ENCODE results near the gene CCR2. TPM values are rescaled to one million over a fixed set of nuclear protein-coding genes. Genes with fewer than 3 reads are reported as not detected.

The CCR2 gene
- total RNA-seq (2014; rRNA removed; shearing (Covaris generic)) (not detected in 2 replicates), total RNA-seq (2022) (not detected in 2 replicates), Bru-seq, nascent RNA (not detected), BruChase-seq, experiment 1, labeled RNA remaining after a 6-hour chase (not detected), BruChase-seq, experiment 2, labeled RNA remaining after a 2-hour chase (not detected)
- long read RNA-seq: 0 reads

DNA sequence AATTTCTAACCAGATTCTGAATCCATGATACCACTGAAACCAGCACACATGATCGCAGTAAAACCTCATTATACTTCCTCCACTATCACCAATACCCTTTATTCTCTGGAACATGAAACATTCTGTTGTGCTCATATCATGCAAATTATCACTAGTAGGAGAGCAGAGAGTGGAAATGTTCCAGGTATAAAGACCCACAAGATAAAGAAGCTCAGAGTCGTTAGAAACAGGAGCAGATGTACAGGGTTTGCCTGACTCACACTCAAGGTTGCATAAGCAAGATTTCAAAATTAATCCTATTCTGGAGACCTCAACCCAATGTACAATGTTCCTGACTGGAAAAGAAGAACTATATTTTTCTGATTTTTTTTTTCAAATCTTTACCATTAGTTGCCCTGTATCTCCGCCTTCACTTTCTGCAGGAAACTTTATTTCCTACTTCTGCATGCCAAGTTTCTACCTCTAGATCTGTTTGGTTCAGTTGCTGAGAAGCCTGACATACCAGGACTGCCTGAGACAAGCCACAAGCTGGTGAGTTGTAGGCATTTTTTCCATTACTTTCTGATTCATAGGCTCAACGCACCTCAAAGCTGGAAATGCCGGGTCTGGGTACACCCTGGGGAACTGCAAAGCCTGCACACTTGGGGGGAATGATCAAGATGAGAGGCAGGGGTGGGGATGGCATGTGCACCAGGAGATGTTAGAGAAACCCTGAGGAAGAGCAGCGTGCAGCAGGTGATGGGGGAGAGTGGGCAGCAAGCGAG, at the start of gene CCR2:
TSS of gene CCR2 (plus strand) at position 465 of the 764 bp plus-strand sequence. CDS start 3,417 bp downstream, outside the sequence.
- POLR2A ChIA-PET: interaction anchor here (0.7 kb wide), 2 partner anchors 58 to 242 kb away, joined by 3 to 5 read pairs; no protein-coding TSS in a partner anchor
- CTCF ChIA-PET (ENCODE audit: unreplicated experiment): no interaction called here
- Histone ChIP-seq H4K20me1 (ENCODE audit: insufficient read depth, low read length) (no peaks in the 10 kb centered on the region), H3K9me3 (ENCODE audit: low read length) (no peaks in the 10 kb centered on the region), H3K79me2 (ENCODE audit: insufficient read depth, low read depth, low read length) (no peaks in the 10 kb centered on the region), H3K36me3 (ENCODE audit: insufficient read depth, low read length) (no peaks in the 10 kb centered on the region), H3K4me3 (ENCODE audit: low read depth, low read length, poor library complexity, severe bottlenecking) (no peak within 1 kb of the TSS), H2AFZ (ENCODE audit: low read length) (no peak within 1 kb of the TSS), H3K9me2 (ENCODE audit: insufficient read depth, low read length) (no peaks in the 10 kb centered on the region), H3K4me2 (ENCODE audit: low read length) (no peak within 1 kb of the TSS), H3K27ac (ENCODE audit: low read depth, low read length, poor library complexity, severe bottlenecking) (no peak within 1 kb of the TSS), H3K4me1 (ENCODE audit: insufficient read depth, low read length, poor library complexity, severe bottlenecking) (peaks cover 9% of the 10 kb centered on the region)
- TF ChIP-seq EZH2phosphoT487 (IDR thresholded peaks at IDR 0.05; ENCODE audit: borderline replicate concordance, low read depth, low read length): no peak
- intact Hi-C loops (cut with micrococcal nuclease; ENCODE audit: unreplicated experiment): no loop called here
- DNase-seq (ENCODE audit: low spot score): no peak
- no TSS peak for BruUV-seq (replicated peaks)

DNA sequence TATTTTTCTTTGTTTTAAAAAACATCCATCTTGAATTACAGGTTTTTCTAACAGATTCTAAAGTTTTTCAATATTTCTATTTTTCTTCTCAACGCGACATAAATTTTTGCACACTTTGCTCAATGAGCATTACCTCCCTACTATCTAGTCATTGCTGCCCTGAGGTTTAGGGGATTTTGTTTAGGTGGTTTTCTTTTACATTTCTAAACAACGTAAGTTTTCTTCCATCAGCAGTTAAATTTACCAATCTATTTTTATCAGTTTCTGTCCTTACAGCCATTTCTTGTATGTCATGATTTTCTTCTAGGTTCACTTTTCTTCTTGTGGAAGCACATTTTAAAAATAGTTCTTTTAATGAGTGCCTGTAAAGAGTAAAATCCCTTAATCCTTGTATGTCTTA, 49.2 kb upstream of the CCR2 start:
- H3K9me3 ChIP-seq (ENCODE audit: low read length): no peaks in the 10 kb centered on the region
- no peak overlapping the region for H3K4me2 ChIP-seq (ENCODE audit: low read length)
- no peak for DNase-seq (ENCODE audit: low spot score)
- no peaks in the 10 kb centered on the region for H3K36me3 ChIP-seq (ENCODE audit: insufficient read depth, low read length)
- POLR2A ChIA-PET: interaction anchor here (0.7 kb wide), 1 partner anchor 13 kb away, joined by 4 read pairs; no protein-coding TSS in a partner anchor
- BruUV-seq (replicated peaks): no TSS peak
- H4K20me1 ChIP-seq (ENCODE audit: insufficient read depth, low read length): no peaks in the 10 kb centered on the region
- H3K27ac ChIP-seq (ENCODE audit: low read depth, low read length, poor library complexity, severe bottlenecking): no peak overlapping the region
- H3K9me2 ChIP-seq (ENCODE audit: insufficient read depth, low read length): no peaks in the 10 kb centered on the region
- no peak for TF ChIP-seq EZH2phosphoT487 (IDR thresholded peaks at IDR 0.05; ENCODE audit: borderline replicate concordance, low read depth, low read length)
- TF ChIP-seq, protein P1, sequence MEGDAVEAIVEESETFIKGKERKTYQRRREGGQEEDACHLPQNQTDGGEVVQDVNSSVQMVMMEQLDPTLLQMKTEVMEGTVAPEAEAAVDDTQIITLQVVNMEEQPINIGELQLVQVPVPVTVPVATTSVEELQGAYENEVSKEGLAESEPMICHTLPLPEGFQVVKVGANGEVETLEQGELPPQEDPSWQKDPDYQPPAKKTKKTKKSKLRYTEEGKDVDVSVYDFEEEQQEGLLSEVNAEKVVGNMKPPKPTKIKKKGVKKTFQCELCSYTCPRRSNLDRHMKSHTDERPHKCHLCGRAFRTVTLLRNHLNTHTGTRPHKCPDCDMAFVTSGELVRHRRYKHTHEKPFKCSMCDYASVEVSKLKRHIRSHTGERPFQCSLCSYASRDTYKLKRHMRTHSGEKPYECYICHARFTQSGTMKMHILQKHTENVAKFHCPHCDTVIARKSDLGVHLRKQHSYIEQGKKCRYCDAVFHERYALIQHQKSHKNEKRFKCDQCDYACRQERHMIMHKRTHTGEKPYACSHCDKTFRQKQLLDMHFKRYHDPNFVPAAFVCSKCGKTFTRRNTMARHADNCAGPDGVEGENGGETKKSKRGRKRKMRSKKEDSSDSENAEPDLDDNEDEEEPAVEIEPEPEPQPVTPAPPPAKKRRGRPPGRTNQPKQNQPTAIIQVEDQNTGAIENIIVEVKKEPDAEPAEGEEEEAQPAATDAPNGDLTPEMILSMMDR (conservative IDR thresholded peaks at IDR 0.05; ENCODE audit: low read length): no peak
- CTCF ChIA-PET (ENCODE audit: unreplicated experiment): no interaction called here
- no peak overlapping the region for H2AFZ ChIP-seq (ENCODE audit: low read length)
- intact Hi-C loops (cut with micrococcal nuclease; ENCODE audit: unreplicated experiment): no loop called here
- H3K79me2 ChIP-seq (ENCODE audit: insufficient read depth, low read depth, low read length): no peaks in the 10 kb centered on the region
- H3K4me3 ChIP-seq (ENCODE audit: low read depth, low read length, poor library complexity, severe bottlenecking): no peak overlapping the region
- no peaks in the 10 kb centered on the region for H3K4me1 ChIP-seq (ENCODE audit: insufficient read depth, low read length, poor library complexity, severe bottlenecking)

GRCh38 chr3:46312991-46313390, 40.9 kb upstream of the CCR2 start:
- H4K20me1 ChIP-seq (ENCODE audit: insufficient read depth, low read length): no peaks in the 10 kb centered on the region
- H3K9me2 ChIP-seq (ENCODE audit: insufficient read depth, low read length): no peaks in the 10 kb centered on the region
- TF ChIP-seq, protein P1 (conservative IDR thresholded peaks at IDR 0.05; ENCODE audit: low read length): no peak
- no peak for TF ChIP-seq EZH2phosphoT487 (IDR thresholded peaks at IDR 0.05; ENCODE audit: borderline replicate concordance, low read depth, low read length)
- no peaks in the 10 kb centered on the region for H3K79me2 ChIP-seq (ENCODE audit: insufficient read depth, low read depth, low read length)
- H3K4me2 ChIP-seq (ENCODE audit: low read length): no peak overlapping the region
- H2AFZ ChIP-seq (ENCODE audit: low read length): no peak overlapping the region
- intact Hi-C loops (cut with micrococcal nuclease; ENCODE audit: unreplicated experiment): no loop called here
- DNase-seq (ENCODE audit: low spot score): no peak
- no peaks in the 10 kb centered on the region for H3K4me1 ChIP-seq (ENCODE audit: insufficient read depth, low read length, poor library complexity, severe bottlenecking)
- H3K36me3 ChIP-seq (ENCODE audit: insufficient read depth, low read length): no peaks in the 10 kb centered on the region
- CTCF ChIA-PET (ENCODE audit: unreplicated experiment): no interaction called here
- no peaks in the 10 kb centered on the region for H3K9me3 ChIP-seq (ENCODE audit: low read length)
- H3K4me3 ChIP-seq (ENCODE audit: low read depth, low read length, poor library complexity, severe bottlenecking): no peak overlapping the region
- BruUV-seq (replicated peaks): no TSS peak
- no peak overlapping the region for H3K27ac ChIP-seq (ENCODE audit: low read depth, low read length, poor library complexity, severe bottlenecking)
- POLR2A ChIA-PET: no interaction called here
